ENCODE results near the gene ISCA1.

GRCh38 chr9:86330186-86330585, 47.8 kb upstream of the ISCA1 start:
- TF ChIP-seq POLR2A (IDR thresholded peaks at IDR 0.05) (no peak), EP300 (IDR thresholded peaks at IDR 0.05) (no peak), POLR2AphosphoS5 (IDR thresholded peaks at IDR 0.05) (no peak)
- TF ChIP-seq, protein P1, sequence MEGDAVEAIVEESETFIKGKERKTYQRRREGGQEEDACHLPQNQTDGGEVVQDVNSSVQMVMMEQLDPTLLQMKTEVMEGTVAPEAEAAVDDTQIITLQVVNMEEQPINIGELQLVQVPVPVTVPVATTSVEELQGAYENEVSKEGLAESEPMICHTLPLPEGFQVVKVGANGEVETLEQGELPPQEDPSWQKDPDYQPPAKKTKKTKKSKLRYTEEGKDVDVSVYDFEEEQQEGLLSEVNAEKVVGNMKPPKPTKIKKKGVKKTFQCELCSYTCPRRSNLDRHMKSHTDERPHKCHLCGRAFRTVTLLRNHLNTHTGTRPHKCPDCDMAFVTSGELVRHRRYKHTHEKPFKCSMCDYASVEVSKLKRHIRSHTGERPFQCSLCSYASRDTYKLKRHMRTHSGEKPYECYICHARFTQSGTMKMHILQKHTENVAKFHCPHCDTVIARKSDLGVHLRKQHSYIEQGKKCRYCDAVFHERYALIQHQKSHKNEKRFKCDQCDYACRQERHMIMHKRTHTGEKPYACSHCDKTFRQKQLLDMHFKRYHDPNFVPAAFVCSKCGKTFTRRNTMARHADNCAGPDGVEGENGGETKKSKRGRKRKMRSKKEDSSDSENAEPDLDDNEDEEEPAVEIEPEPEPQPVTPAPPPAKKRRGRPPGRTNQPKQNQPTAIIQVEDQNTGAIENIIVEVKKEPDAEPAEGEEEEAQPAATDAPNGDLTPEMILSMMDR (IDR thresholded peaks at IDR 0.05): no peak
